GM21528 (cell line): ENCODE measurements around the gene FETUB.
"Not testable (repeated sequence)": the region's sequence is repeated elsewhere in the genome, so short reads cannot be mapped to it uniquely, and the experiment has no call there.

Source experiments
- ATAC-seq: cut with Tn5 transposase; IDR thresholded peaks from one replicate; pipeline ENCODE4 v1.9.1; 2021; ENCODE audit warnings: mild to moderate bottlenecking, moderate library complexity; ENCODE audit not compliant: unreplicated experiment, low FRiP score

The FETUB gene

GRCh38 chr3:186665625-186666188 lies 25.5 kb downstream of the FETUB start, which contains the start of gene HRG:
TSS of gene HRG (plus strand) at chr3:186666014. CDS start at chr3:186666032, 18 bp downstream.
- ATAC-seq = no peak

GRCh38 chr3:186668426-186668825 lies 28.2 kb downstream of the FETUB start:
- ATAC-seq = no peak

GRCh38 chr3:186669378-186670084 lies 29.3 kb downstream of the FETUB start:
- ATAC-seq = no peak

- no peak for ATAC-seq
Measured at GRCh38 chr3:186670155-186670554, 30.0 kb downstream of the FETUB start.

- ATAC-seq = no peak
Measured at GRCh38 chr3:186671051-186671450, 30.9 kb downstream of the FETUB start.

GRCh38 chr3:186678604-186679003 lies 38.4 kb downstream of the FETUB start:
- no peak for ATAC-seq

- no peak for ATAC-seq
Measured at GRCh38 chr3:186679151-186679550, 39.0 kb downstream of the FETUB start.

GRCh38 chr3:186680869-186681268 lies 40.7 kb downstream of the FETUB start:
- ATAC-seq = no peak

- no peak for ATAC-seq
Measured at GRCh38 chr3:186682812-186683211, 42.6 kb downstream of the FETUB start.

GRCh38 chr3:186683979-186684378 lies 43.8 kb downstream of the FETUB start:
- no peak for ATAC-seq

- not testable (repeated sequence) for ATAC-seq
Measured at GRCh38 chr3:186686475-186686874, 46.3 kb downstream of the FETUB start.

- no peak for ATAC-seq
Measured at GRCh38 chr3:186687120-186687651, 47.0 kb downstream of the FETUB start.

- ATAC-seq = not testable (repeated sequence)
Measured at GRCh38 chr3:186690304-186690703, 50.1 kb downstream of the FETUB start.

- ATAC-seq = no peak
Measured at GRCh38 chr3:186691676-186692075, 51.5 kb downstream of the FETUB start.

- no peak for ATAC-seq
Measured at GRCh38 chr3:186693843-186694242, 53.6 kb downstream of the FETUB start.

- no peak for ATAC-seq
Measured at GRCh38 chr3:186694288-186695032, 54.3 kb downstream of the FETUB start.

- no peak for ATAC-seq
Measured at GRCh38 chr3:186696522-186696921, 56.3 kb downstream of the FETUB start.

GRCh38 chr3:186697510-186697909 lies 57.3 kb downstream of the FETUB start:
- no peak for ATAC-seq

GRCh38 chr3:186700267-186700666 lies 60.1 kb downstream of the FETUB start:
- no peak for ATAC-seq

- not testable (repeated sequence) for ATAC-seq
Measured at GRCh38 chr3:186702451-186702850, 62.3 kb downstream of the FETUB start.
